H1 (cell line): ENCODE measurements around the gene MYO9B. TPM values are rescaled to one million over a fixed set of nuclear protein-coding genes. Genes with fewer than 3 reads are reported as not detected.

Experiments
- CHD7 ChIP-seq: fragments of 300-600 bp; sonication (generic); IDR thresholded peaks from 2 replicates; pipeline ENCODE4 v1.7.1; 2012; ENCODE audit warnings: low read length, moderate library complexity, mild to moderate bottlenecking, inconsistent platforms; ENCODE audit not compliant: insufficient replicate concordance
- MAFK ChIP-seq: IDR thresholded peaks from 2 replicates; pipeline ENCODE4 v1.6.1; 2012; ENCODE audit warnings: low read depth, mild to moderate bottlenecking, improper control_type of control experiment, low read length
- NRF1 ChIP-seq: IDR thresholded peaks from 2 replicates; pipeline ENCODE4 v1.6.1; 2011; ENCODE audit warnings: mild to moderate bottlenecking, low read depth, low read length, improper control_type of control experiment
- TBP ChIP-seq: IDR thresholded peaks from 2 replicates; pipeline ENCODE4 v1.6.1; 2011; ENCODE audit warnings: low read depth, low read length, improper control_type of control experiment
- ZNF274 ChIP-seq: IDR thresholded peaks from 2 replicates; pipeline ENCODE4 v1.7.0; 2012; ENCODE audit warnings: low read length, borderline replicate concordance; ENCODE audit errors: extremely low read depth
- polyA plus RNA-seq, 7 experiments: library from polyadenylated mRNA; depleted of rRNA in 3 of 7; stranded (reverse) in 5 of 7; unstranded in 2 of 7; fragments of >200 nt in 5 of 7; fragments of 200-250 nt in 2 of 7; gene quantifications; 1 replicate in 5 of 7; 2 replicates in 1 of 7; 4 replicates in 1 of 7; pipeline versions ENCODE4 v1.2.1 to v1.2.3, GENCODE V29; 2011 to 2013; ENCODE audit warnings: missing spikeins in 2 of 7, mixed read lengths in 2 of 7
- total RNA-seq: library from RNA; stranded (reverse); fragmentation: NEBNext Ultra II Directional; extraction: Animal tissue kit (Norgen Biotek cat#: 25700); gene quantifications from 2 replicates; pipeline ENCODE4 v1.2.1, GENCODE V29; 2021
- TF ChIP-seq, protein P1 (sequence below), 3 experiments: IDR thresholded peaks; 1 replicate in 2 of 3; 2 replicates in 1 of 3; pipeline versions ENCODE4 v1.5.1 to v1.6.1; 2011; ENCODE audit warnings: low read length in 3 of 3, mild to moderate bottlenecking in 3 of 3, inconsistent platforms in 2 of 3, low read depth in 1 of 3, moderate library complexity in 1 of 3; ENCODE audit not compliant: insufficient read depth in 1 of 3; ENCODE audit errors: control extremely low read depth in 1 of 3

The MYO9B gene
- total and polyA plus RNA-seq, 2 of the 8 experiments (the other 6 are each of a cell fraction or from before 2014, with no cell fraction given) = 27.6 to 77.1 TPM

DNA sequence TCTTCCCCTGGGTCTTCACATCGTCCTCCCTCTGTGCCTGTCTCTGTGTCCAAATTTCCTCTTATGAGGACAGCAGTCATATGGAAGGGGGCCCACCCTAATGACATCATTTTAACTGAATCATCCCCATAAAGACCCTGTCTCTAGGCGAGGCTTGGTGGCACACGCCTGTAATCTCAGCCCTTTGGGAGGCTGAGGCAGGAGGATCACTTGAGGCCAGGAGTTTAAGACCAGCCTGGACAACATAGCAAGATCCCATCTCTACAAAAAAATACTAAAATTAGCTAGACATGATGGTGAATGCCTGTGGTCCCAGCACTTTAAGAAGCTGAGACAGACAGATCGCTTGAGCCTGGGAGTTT lies 4.8 kb downstream of the MYO9B start (continued):
- TF ChIP-seq, protein P1, sequence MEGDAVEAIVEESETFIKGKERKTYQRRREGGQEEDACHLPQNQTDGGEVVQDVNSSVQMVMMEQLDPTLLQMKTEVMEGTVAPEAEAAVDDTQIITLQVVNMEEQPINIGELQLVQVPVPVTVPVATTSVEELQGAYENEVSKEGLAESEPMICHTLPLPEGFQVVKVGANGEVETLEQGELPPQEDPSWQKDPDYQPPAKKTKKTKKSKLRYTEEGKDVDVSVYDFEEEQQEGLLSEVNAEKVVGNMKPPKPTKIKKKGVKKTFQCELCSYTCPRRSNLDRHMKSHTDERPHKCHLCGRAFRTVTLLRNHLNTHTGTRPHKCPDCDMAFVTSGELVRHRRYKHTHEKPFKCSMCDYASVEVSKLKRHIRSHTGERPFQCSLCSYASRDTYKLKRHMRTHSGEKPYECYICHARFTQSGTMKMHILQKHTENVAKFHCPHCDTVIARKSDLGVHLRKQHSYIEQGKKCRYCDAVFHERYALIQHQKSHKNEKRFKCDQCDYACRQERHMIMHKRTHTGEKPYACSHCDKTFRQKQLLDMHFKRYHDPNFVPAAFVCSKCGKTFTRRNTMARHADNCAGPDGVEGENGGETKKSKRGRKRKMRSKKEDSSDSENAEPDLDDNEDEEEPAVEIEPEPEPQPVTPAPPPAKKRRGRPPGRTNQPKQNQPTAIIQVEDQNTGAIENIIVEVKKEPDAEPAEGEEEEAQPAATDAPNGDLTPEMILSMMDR (IDR thresholded peaks at IDR 0.05; ENCODE audit: control extremely low read depth in 1 of 3, insufficient read depth in 1 of 3, low read depth in 1 of 3, low read length in 3 of 3) = no peak
- TF ChIP-seq NRF1 = no peak
- no peak for TF ChIP-seq ZNF274
- no peak for TF ChIP-seq TBP
- no peak for TF ChIP-seq CHD7
- no peak for TF ChIP-seq MAFK
